Hepatocyte (in vitro differentiated cells): ENCODE measurements around the gene LUC7L2.

Experiments used
- CTCF ChIP-seq: fragments of 200-600 bp; sonication (generic); IDR thresholded peaks from 2 replicates; pipeline ENCODE4 v1.5.1; 2016; ENCODE audit warnings: antibody characterized with exemption, mild to moderate bottlenecking; ENCODE audit not compliant: poor library complexity
- EZH2 ChIP-seq: fragments of 200-600 bp; sonication (generic); IDR thresholded peaks from 2 replicates; pipeline ENCODE4 v1.6.1; 2016; ENCODE audit warnings: antibody characterized with exemption, mild to moderate bottlenecking, borderline replicate concordance
- EZH2phosphoT487 ChIP-seq: fragments of 200-600 bp; sonication (generic); IDR thresholded peaks from one replicate; pipeline ENCODE4 v1.6.1; 2018; ENCODE audit warnings: antibody characterized with exemption, mild to moderate bottlenecking, low read depth, moderate library complexity; ENCODE audit not compliant: unreplicated experiment, severe bottlenecking

GRCh38 chr7:139456511-139456910 is 96.8 kb downstream of the LUC7L2 start:
- no peak for TF ChIP-seq CTCF
- no peak for TF ChIP-seq EZH2
- no peak for TF ChIP-seq EZH2phosphoT487
